PC-9 (cell line): ENCODE data around the gene NUPR1.

Experiments
- CTCF ChIP-seq: fragments of 200-600 bp; sonication (generic); conservative IDR thresholded peaks from 2 replicates; pipeline ENCODE4 v1.6.1; 2017; ENCODE audit warnings: mixed run types, antibody characterized with exemption, mild to moderate bottlenecking, moderate library complexity
- EZH2 ChIP-seq: fragments of 200-600 bp; sonication (generic); IDR thresholded peaks from 2 replicates; pipeline ENCODE4 v1.8.0; 2017; ENCODE audit warnings: antibody characterized with exemption, low read depth

GRCh38 chr16:28569968-28570752 is 31.4 kb upstream of the NUPR1 start:
- no peak for TF ChIP-seq CTCF
- no peak for TF ChIP-seq EZH2
